ENCODE data around the gene GLI3. TPM values are rescaled to one million over a fixed set of nuclear protein-coding genes. Genes with fewer than 3 reads are reported as not detected.

Gene GLI3
- total RNA-seq, 1 experiment from 2014 or later: 23.1 TPM

- ChIA-PET POLR2A (interaction anchor here (1.0 to 1.4 kb wide), 5 partner anchors 93 to 713 kb away, joined by 3 read pairs; no protein-coding TSS in a partner anchor), CTCF (interaction anchor here (0.6 to 9.6 kb wide), 53 partner anchors 10 to 1595 kb away, joined by 3 to 137 read pairs (median 4); no protein-coding TSS in a partner anchor)
- intact Hi-C loops (cut with micrococcal nuclease): loop anchor here (1.0 to 2.0 kb wide), 4 partner anchors 261 to 854 kb away; no protein-coding TSS in a partner anchor
- no TSS peak for BruUV-seq (replicated peaks)
- H3K27me3 Mint-ChIP-seq (ENCODE audit: insufficient read depth, unreplicated experiment): no peaks in the 10 kb centered on the region
- no peak for TF ChIP-seq CTCF (IDR thresholded peaks at IDR 0.05; ENCODE audit: unreplicated experiment)
- DNase-seq (ENCODE audit: unreplicated experiment): no peak
- no peak overlapping the region for H3K4me3 Mint-ChIP-seq (ENCODE audit: unreplicated experiment)
- H3K4me1 Mint-ChIP-seq (ENCODE audit: insufficient read depth, unreplicated experiment): peaks cover 44% of the 10 kb centered on the region
- H3K9me3 Mint-ChIP-seq (ENCODE audit: unreplicated experiment): no peaks in the 10 kb centered on the region
- H3K27ac Mint-ChIP-seq (ENCODE audit: low read depth, unreplicated experiment): no peak overlapping the region
- peaks cover 46% of the 10 kb centered on the region for H3K36me3 Mint-ChIP-seq (ENCODE audit: insufficient read depth, unreplicated experiment)
Measured at GRCh38 chr7:41977661-41978060, 259.3 kb downstream of the GLI3 start.

- peaks cover 46% of the 10 kb centered on the region for H3K36me3 Mint-ChIP-seq (ENCODE audit: insufficient read depth, unreplicated experiment)
- no peak overlapping the region for H3K4me3 Mint-ChIP-seq (ENCODE audit: unreplicated experiment)
- H3K4me1 Mint-ChIP-seq (ENCODE audit: insufficient read depth, unreplicated experiment): peaks cover 44% of the 10 kb centered on the region
- no TSS peak for BruUV-seq (replicated peaks)
- no peaks in the 10 kb centered on the region for H3K27me3 Mint-ChIP-seq (ENCODE audit: insufficient read depth, unreplicated experiment)
- DNase-seq (ENCODE audit: unreplicated experiment): peak; percentile 62
- TF ChIP-seq CTCF (IDR thresholded peaks at IDR 0.05; ENCODE audit: unreplicated experiment): peak; percentile 75
- H3K9me3 Mint-ChIP-seq (ENCODE audit: unreplicated experiment): no peaks in the 10 kb centered on the region
- ChIA-PET POLR2A (interaction anchor here (0.9 to 3.5 kb wide), 8 partner anchors 13 to 258 kb away, joined by 3 to 11 read pairs (median 3); no protein-coding TSS in a partner anchor), CTCF (interaction anchor here (0.5 to 9.6 kb wide), 60 partner anchors 8 to 965 kb away, joined by 3 to 137 read pairs (median 4); no protein-coding TSS in a partner anchor)
- H3K27ac Mint-ChIP-seq (ENCODE audit: low read depth, unreplicated experiment): no peak overlapping the region
- intact Hi-C loops (cut with micrococcal nuclease): loop anchor here (1.0 to 2.0 kb wide), 3 partner anchors 262 to 854 kb away; no protein-coding TSS in a partner anchor
Measured at GRCh38 chr7:41977151-41977651, 259.8 kb downstream of the GLI3 start.

- intact Hi-C loops (cut with micrococcal nuclease): loop anchor here (2.0 kb wide), 1 partner anchor 262 kb away; no protein-coding TSS in a partner anchor
- CTCF ChIA-PET: interaction anchor here (0.5 to 9.6 kb wide), 42 partner anchors 9 to 901 kb away, joined by 3 to 137 read pairs (median 4); no protein-coding TSS in a partner anchor
- POLR2A ChIA-PET: interaction anchor here (0.8 to 3.5 kb wide), 12 partner anchors 13 to 714 kb away, joined by 3 to 11 read pairs (median 3); partner anchors contain the start of gene GLI3
- H3K4me1 Mint-ChIP-seq (ENCODE audit: insufficient read depth, unreplicated experiment): peaks cover 47% of the 10 kb centered on the region
- no TSS peak for BruUV-seq (replicated peaks)
- peaks cover 50% of the 10 kb centered on the region for H3K36me3 Mint-ChIP-seq (ENCODE audit: insufficient read depth, unreplicated experiment)
- no peak overlapping the region for H3K4me3 Mint-ChIP-seq (ENCODE audit: unreplicated experiment)
- DNase-seq (ENCODE audit: unreplicated experiment): no peak
- H3K9me3 Mint-ChIP-seq (ENCODE audit: unreplicated experiment): no peaks in the 10 kb centered on the region
- H3K27me3 Mint-ChIP-seq (ENCODE audit: insufficient read depth, unreplicated experiment): no peaks in the 10 kb centered on the region
- peak overlapping the region; percentile 14 for H3K27ac Mint-ChIP-seq (ENCODE audit: low read depth, unreplicated experiment)
- TF ChIP-seq CTCF (IDR thresholded peaks at IDR 0.05; ENCODE audit: unreplicated experiment): no peak
Measured at GRCh38 chr7:41976411-41976810, 260.6 kb downstream of the GLI3 start.

GRCh38 chr7:41975849-41976248 lies 261.2 kb downstream of the GLI3 start:
- intact Hi-C loops (cut with micrococcal nuclease): loop anchor here (1.0 to 2.0 kb wide), 2 partner anchors 33 to 263 kb away; no protein-coding TSS in a partner anchor
- Mint-ChIP-seq H3K27me3 (ENCODE audit: insufficient read depth, unreplicated experiment) (no peaks in the 10 kb centered on the region), H3K9me3 (ENCODE audit: unreplicated experiment) (no peaks in the 10 kb centered on the region), H3K4me1 (ENCODE audit: insufficient read depth, unreplicated experiment) (peaks cover 48% of the 10 kb centered on the region), H3K36me3 (ENCODE audit: insufficient read depth, unreplicated experiment) (peaks cover 51% of the 10 kb centered on the region), H3K27ac (ENCODE audit: low read depth, unreplicated experiment) (peak overlapping the region; percentile 14), H3K4me3 (ENCODE audit: unreplicated experiment) (peak overlapping the region; percentile 6)
- peak; percentile 66 for DNase-seq (ENCODE audit: unreplicated experiment)
- TSS peak; percentile 9 for BruUV-seq (replicated peaks)
- ChIA-PET POLR2A (interaction anchor here (0.8 to 3.5 kb wide), 10 partner anchors 14 to 715 kb away, joined by 3 to 18 read pairs (median 4); no protein-coding TSS in a partner anchor), CTCF (interaction anchor here (0.5 to 9.6 kb wide), 22 partner anchors 8 to 904 kb away, joined by 3 to 137 read pairs (median 6); no protein-coding TSS in a partner anchor)
- no peak for TF ChIP-seq CTCF (IDR thresholded peaks at IDR 0.05; ENCODE audit: unreplicated experiment)

All from MCF 10A (cell line).